ENCODE measurements around the gene NADK2.

The NADK2 gene

GRCh38 chr5:36162810-36163486 is 78.8 kb downstream of the NADK2 start:
- no peak for DNase-seq (ENCODE audit: low read depth)

GRCh38 chr5:36161361-36161760 is 80.4 kb downstream of the NADK2 start:
- DNase-seq (ENCODE audit: low read depth): no peak

- DNase-seq (ENCODE audit: low read depth): no peak
Measured at GRCh38 chr5:36160617-36161016, 81.1 kb downstream of the NADK2 start.

- DNase-seq (ENCODE audit: low read depth): no peak
Measured at GRCh38 chr5:36158144-36158543, 83.6 kb downstream of the NADK2 start.

- DNase-seq (ENCODE audit: low read depth): no peak
Measured at GRCh38 chr5:36156619-36157018, 85.1 kb downstream of the NADK2 start.

GRCh38 chr5:36156121-36156601 is 85.6 kb downstream of the NADK2 start:
- no peak for DNase-seq (ENCODE audit: low read depth)

GRCh38 chr5:36155291-36155690 is 86.4 kb downstream of the NADK2 start:
- no peak for DNase-seq (ENCODE audit: low read depth)

- DNase-seq (ENCODE audit: low read depth): no peak
Measured at GRCh38 chr5:36153726-36154125, 88.0 kb downstream of the NADK2 start.

GRCh38 chr5:36153298-36153677 is 88.4 kb downstream of the NADK2 start:
- no peak for DNase-seq (ENCODE audit: low read depth)

GRCh38 chr5:36152324-36153297 is 89.1 kb downstream of the NADK2 start:
- DNase-seq (ENCODE audit: low read depth): no peak

- DNase-seq (ENCODE audit: low read depth): peak; percentile 96
Measured at GRCh38 chr5:36151434-36152323, 90.0 kb downstream of the NADK2 start, which contains the start of the genes LMBRD2 and SKP2. Gene LMBRD2 (minus strand): TSS chr5:36151887. CDS start chr5:36143349, 8,538 bp downstream. Gene SKP2 (plus strand): TSS chr5:36152111. CDS start chr5:36152263, 152 bp downstream.

GRCh38 chr5:36150676-36151433 is 90.9 kb downstream of the NADK2 start:
- peak; percentile 44 for DNase-seq (ENCODE audit: low read depth)

GRCh38 chr5:36147681-36148080 is 94.0 kb downstream of the NADK2 start:
- DNase-seq (ENCODE audit: low read depth): no peak

- DNase-seq (ENCODE audit: low read depth): no peak
Measured at GRCh38 chr5:36146390-36146789, 95.3 kb downstream of the NADK2 start.

GRCh38 chr5:36145311-36145710 is 96.4 kb downstream of the NADK2 start:
- DNase-seq (ENCODE audit: low read depth): no peak

Data from activated T-cell treated with anti-CD3 and anti-CD28 coated beads for 24 hours (primary cell).